ENCODE measurements around the gene VPS26B.
"Not testable (repeated sequence)": the region's sequence is repeated elsewhere in the genome, so short reads cannot be mapped to it uniquely, and the experiment has no call there.

Gene VPS26B

GRCh38 chr11:134223836-134224709 is at the start of gene VPS26B, which contains the start of gene NCAPD3:
Gene VPS26B (plus strand): TSS chr11:134224671. CDS start chr11:134225123, 452 bp downstream.
Gene NCAPD3 (minus strand): TSS chr11:134223967. CDS start chr11:134223926, 41 bp downstream.
- peak; percentile 95 for DNase-seq (ENCODE audit: low spot score)

- no peak for DNase-seq (ENCODE audit: low spot score)
Observed at GRCh38 chr11:134176284-134176683, 48.2 kb upstream of the VPS26B start.

- DNase-seq (ENCODE audit: low spot score): no peak
Observed at GRCh38 chr11:134178032-134178674, 46.3 kb upstream of the VPS26B start.

GRCh38 chr11:134181707-134182106 is 42.8 kb upstream of the VPS26B start:
- DNase-seq (ENCODE audit: low spot score): no peak

- DNase-seq (ENCODE audit: low spot score): not testable (repeated sequence)
Observed at GRCh38 chr11:134188092-134188491, 36.4 kb upstream of the VPS26B start.

- no peak for DNase-seq (ENCODE audit: low spot score)
Observed at GRCh38 chr11:134196756-134197155, 27.7 kb upstream of the VPS26B start.

- DNase-seq (ENCODE audit: low spot score): no peak
Observed at GRCh38 chr11:134199531-134199930, 24.9 kb upstream of the VPS26B start.

- DNase-seq (ENCODE audit: low spot score): no peak
Observed at GRCh38 chr11:134200688-134201087, 23.8 kb upstream of the VPS26B start.

- DNase-seq (ENCODE audit: low spot score): no peak
Observed at GRCh38 chr11:134202661-134203060, 21.8 kb upstream of the VPS26B start.

- no peak for DNase-seq (ENCODE audit: low spot score)
Observed at GRCh38 chr11:134205729-134206128, 18.7 kb upstream of the VPS26B start.

GRCh38 chr11:134206185-134206584 is 18.3 kb upstream of the VPS26B start:
- no peak for DNase-seq (ENCODE audit: low spot score)

GRCh38 chr11:134207538-134208239 is 16.8 kb upstream of the VPS26B start:
- peak; percentile 20 for DNase-seq (ENCODE audit: low spot score)

- DNase-seq (ENCODE audit: low spot score): no peak
Observed at GRCh38 chr11:134215836-134216235, 8.6 kb upstream of the VPS26B start.

GRCh38 chr11:134216816-134217215 is 7.7 kb upstream of the VPS26B start:
- DNase-seq (ENCODE audit: low spot score): no peak

GRCh38 chr11:134223121-134223520 is 1.4 kb upstream of the VPS26B start:
- no peak for DNase-seq (ENCODE audit: low spot score)

- DNase-seq (ENCODE audit: low spot score): peak; percentile 41
Observed at GRCh38 chr11:134224710-134225664, 516 bp downstream of the VPS26B start.

- DNase-seq (ENCODE audit: low spot score): no peak
Observed at GRCh38 chr11:134226806-134227325, 2.4 kb downstream of the VPS26B start.

GRCh38 chr11:134228625-134229024 is 4.2 kb downstream of the VPS26B start:
- DNase-seq (ENCODE audit: low spot score): peak; percentile 50

- DNase-seq (ENCODE audit: low spot score): no peak
Observed at GRCh38 chr11:134229126-134229790, 4.8 kb downstream of the VPS26B start.

- no peak for DNase-seq (ENCODE audit: low spot score)
Observed at GRCh38 chr11:134230339-134230738, 5.9 kb downstream of the VPS26B start.
